Prostate gland (tissue), 1 donor: ENCODE results near the gene OLFML2B.

Source experiments
- POLR2A ChIP-seq: fragments of 450-650 bp; IDR thresholded peaks from one replicate; pipeline ENCODE4 v1.6.1; 2016; ENCODE audit warnings: antibody characterized with exemption, mild to moderate bottlenecking
- POLR2AphosphoS5 ChIP-seq: sonication (generic); formaldehyde crosslinking; IDR thresholded peaks from one replicate; pipeline ENCODE4 v1.6.1; 2017; ENCODE audit warnings: antibody characterized with exemption

GRCh38 chr1:162065016-162065415 lies 41.3 kb upstream of the OLFML2B start:
- TF ChIP-seq POLR2AphosphoS5 (no peak), POLR2A (no peak)
